HL-60/S4 (cell line): ENCODE results near the gene RUFY2.

ENCODE experiments used
- in situ Hi-C: fragments of 300-500 bp; cut with MboI; formaldehyde crosslinking; loops from 2 replicates; pipeline ENCODE4 v1.14.3; 2022; ENCODE audit warnings: low sequenced_read_pairs

RUFY2 gene

DNA sequence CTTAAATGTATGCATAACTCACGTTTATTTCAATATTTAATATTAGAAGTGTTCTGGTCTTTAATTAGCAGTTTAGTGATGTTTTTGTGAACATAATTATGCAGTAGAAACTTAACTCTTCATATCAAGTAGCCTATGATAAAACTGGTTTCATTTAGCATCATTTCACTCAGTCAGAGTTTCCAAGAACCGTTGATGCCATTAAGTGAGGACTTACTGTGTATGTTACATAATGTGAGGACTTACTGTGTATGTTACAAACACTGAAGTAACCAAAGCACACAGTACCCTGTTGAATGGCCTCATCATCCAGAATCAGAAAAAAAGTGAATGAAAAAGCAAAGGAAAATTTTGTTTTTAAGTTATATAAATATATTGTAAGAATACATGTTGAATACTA is 41.5 kb downstream of the RUFY2 start:
- in situ Hi-C loops: no loop called here

DNA sequence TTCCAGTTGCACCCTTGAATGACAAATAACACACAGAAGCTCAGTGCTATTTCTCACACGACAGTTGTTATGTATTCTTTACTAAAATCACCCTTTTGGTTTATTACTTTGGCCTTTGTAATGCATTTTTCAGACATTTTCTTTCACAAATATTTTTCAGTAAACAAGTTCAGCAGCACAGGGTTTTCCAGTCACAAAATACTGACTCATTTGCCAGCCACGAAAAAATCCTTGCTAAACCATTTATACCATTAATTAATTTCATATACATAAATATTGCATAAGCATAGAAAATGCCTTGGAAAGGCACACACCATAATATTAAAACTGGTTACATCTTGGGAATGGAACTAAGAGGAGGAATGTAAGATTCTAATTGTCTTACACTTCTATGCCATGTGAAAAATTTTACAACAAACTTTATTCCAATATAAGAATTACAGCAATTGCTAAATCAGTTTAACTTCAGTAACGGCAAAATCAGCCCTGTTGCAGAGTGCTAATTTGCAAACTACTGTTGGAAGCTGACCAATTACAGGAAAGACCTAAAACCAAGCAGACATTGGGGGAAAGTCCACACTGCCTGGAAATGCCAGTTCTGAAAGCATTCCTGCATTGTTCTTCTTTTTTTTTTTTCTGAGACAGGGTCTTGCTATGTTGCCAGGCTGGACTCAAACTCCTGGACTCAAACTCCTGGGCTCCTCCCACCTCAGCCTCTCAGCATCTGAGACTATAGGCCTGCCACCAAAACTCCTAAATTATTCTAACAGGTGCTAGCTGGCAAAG is 42.8 kb downstream of the RUFY2 start:
- in situ Hi-C loops: no loop called here

DNA sequence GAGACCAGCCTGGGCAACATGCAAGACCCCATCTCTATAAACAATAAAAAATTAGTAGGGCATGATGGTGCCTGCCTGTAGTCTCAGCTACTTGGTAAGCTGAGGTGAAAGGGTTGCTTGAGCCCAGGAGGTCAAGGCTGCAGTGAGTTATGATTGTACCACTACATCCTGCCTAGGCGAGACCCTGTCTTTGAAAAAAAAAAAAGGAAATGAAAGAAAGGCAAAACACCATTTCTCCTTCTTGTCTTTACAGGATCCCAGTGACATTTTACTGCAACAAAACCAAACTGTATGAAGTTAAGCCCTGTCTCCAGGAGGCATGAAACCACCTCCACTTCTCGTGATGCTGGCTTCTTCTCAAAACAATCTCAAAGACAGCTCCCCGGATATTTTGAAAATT is 44.5 kb downstream of the RUFY2 start:
- in situ Hi-C loops: no loop called here

DNA sequence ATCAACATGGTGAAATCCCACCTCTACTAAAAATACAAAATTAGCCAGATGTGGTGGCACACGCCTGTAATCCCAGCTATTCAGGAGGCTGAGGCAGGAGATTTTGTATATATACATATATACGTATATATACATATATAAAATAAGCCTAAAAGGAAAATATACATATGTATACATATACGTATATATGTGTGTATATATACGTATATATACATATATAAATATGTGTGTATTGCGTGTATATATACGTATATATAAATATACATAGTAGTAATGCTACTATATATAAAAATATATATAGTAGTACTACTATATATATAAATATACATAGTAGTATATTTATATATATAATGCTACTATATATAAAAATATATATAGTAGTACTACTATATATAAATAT is 47.9 kb downstream of the RUFY2 start:
- in situ Hi-C loops: no loop called here

DNA sequence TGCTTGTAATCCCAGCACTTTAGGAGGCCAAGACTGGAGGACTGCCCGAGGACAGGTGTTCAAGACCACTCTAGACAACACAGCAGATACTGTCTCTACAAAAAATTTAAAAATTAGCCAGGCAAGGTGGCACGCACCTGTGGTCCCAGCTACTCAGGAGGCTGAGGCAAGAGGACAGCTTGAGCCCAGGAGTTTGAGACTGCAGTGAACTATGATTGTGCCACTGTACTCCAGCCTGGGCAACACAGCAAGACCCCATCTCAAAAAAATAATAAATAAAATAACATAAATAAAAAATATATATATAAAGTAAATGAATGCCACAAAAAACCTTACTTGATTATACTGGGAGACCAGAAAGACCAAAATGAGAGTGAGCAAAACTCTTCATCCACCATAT is 53.5 kb downstream of the RUFY2 start:
- in situ Hi-C loops: no loop called here

DNA sequence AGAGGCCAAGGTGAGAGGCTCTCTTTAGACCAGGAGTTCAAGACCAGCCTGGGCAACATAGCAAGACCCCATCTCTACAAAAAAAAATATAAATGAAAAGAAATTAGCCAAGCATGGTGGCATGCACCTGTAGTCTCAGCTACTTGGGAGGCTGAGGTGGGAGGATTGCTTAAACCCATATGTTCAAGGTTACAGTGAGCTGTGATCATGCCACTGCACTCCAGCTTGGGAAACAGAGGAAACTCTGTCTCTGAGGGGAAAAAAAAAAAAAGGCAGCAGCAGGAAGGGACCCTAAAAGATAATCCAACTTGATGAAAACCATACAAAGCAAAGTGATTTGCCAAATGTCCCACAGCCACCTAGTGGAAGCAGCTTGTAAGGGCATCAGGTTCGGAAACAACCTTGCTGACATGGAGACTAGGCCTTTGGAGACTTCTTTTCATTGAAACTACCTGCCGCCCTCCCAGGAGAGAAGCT is 58.8 kb downstream of the RUFY2 start:
- in situ Hi-C loops: no loop called here

DNA sequence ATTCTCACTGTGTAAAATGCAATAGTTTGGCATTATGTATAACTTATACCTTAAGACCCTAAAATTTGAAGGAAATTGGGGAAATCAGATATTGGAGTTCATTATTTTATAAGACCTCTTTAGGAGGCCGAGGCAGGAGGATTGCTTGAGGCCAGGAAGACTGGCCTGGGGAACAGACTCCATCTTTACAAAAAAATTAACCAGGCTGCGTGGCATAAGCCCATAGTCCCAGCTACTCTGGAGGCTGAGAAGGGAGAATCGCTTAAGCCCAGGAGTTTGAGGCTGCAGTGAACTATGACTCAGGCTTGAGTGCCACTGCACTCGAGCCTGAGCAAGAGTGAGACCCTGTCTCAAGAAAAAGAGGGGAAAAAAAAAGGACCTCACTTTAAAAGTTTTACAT is 60.3 kb downstream of the RUFY2 start:
- in situ Hi-C loops: no loop called here

DNA sequence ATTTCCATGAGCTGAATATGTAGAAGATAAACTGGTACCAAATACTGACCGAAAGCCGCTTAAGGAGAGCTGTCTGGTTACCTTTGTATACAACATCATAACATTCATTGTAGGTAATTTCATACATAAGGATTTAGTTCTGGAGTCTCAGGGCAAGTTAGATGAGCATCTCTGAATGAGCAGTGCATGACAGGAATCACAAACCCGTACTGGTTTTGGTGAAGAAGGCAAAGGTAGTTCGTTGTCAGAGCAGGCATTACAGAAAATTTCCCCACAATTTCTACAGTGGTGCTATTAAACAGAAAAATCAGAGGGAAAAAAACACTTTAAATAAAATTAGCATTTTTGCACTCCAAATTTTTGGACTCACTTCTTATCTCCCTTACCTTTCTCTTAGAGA is 61.5 kb downstream of the RUFY2 start:
- in situ Hi-C loops: no loop called here

DNA sequence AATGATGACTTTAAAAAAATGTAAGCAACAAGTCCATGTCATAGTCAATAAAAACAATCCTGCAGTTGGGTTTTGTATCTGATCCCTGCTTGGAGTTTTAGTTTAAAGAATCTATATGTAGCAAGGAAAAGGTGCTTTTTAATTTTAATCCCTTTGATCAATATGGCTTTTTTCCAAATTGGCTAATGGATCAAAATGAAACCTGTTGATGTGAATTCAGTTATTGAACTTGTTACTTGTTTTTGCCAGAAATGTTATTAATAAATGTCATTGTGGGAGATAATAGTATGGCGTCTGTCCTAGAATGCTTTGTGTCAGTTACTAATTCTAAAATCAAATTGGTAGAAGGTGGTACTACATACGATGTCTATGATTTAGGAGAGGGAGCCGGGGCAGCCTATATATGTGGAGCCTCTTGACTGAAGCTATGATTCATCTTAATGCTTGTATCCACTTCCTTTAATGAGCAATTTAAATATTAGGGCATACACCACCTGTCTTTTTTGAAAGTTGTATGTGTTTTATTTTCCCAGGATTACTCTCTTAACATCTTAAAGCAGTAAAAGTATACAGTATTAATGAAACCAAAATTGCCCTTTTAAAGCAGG is 64.1 kb downstream of the RUFY2 start:
- in situ Hi-C loops: no loop called here

DNA sequence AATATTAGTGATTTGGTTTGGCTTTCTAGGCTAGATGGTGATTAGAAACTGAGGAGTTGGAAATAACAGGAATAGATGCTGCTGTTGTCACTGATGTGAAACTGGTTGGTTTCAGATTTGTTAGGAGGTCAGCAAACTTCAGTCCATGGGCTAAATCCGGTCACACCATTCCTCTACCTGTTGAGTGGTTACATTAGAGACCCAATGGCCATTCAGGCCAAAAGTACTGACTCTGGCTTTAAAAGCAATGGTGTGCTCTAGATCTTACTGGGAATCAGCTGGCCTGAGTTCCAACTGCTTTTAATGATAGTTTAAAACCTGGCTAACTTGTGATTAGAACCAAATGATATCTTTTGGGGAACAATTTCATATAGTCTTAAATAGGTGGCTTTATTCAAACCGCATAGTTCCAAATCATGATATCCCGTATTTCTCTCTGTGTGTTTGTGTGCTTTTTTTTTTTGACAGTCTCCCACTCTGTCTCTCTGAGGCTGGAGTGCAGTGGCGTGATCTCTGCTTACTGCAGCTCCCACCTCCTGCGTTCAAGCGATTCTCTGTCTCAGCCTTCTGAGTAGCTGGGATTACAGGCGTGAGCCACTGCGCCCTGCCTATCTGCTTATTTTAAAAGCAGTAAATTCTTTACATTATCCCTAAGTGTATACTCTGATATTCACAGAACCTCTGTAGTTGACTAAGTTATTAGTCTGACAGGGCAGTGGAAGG is 66.6 kb downstream of the RUFY2 start:
- in situ Hi-C loops: no loop called here

DNA sequence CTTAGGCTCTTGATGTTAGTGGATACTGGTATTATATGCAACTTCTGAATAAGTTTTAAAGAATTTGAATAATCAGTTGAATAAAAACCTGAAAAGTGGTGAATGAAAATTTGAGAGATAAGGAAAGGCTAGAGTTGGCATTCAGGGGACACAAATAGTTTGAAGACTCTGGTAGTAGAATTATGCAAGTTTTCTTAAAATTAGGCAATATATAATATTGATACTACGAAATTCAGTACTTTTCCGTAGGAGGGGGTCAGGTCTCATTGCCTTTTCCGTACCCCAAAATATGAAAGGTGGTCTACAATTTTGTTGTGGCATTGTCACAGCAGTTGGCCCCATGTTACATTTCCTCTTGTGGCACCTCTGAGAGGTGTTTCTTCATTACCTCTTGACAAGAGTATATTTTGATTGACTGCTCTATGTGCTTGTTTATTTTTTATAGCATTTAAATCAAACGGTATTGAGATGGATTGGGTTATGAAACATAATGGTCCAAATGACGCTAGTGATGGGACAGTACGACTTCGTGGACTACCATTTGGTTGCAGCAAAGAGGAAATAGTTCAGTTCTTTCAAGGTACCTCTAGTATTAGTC is 70.2 kb downstream of the RUFY2 start:
- in situ Hi-C loops: no loop called here

DNA sequence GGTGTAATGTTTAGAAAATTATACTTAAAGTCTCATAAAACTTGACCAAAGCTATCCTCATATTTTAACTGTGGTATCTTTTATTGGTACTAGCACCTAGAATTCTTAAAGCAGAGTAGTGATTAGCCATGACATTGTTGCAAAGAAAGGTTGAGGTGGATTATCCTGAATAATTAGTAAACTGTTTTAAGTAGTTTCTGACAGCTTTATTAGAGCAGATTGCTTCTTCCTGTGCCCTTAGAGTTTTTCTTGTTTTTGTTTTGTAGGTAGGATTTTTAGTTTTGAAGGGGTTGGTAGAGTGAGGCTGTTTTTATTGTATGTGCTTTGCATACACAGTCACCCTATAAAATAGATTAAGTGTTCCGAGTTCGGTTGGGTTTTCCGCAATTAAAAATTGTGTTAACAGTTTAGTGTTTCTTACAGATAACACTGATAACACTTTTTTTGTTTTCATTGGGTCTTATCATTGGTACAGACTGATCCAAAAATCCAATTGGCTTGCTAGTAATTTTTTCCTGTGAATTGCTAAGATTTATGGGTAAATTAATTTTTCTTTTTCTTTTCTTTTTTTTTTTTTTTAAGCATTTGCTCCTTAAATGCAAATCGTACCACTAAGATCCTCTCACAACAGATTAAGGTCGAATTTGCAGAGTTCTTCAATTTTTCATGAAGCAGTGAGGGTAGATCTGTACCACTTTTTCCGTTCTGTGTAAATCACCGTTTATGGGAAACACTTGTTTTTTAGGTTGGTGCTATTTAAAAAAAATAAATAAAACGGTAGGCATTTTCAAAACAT is 72.2 kb downstream of the RUFY2 start:
- in situ Hi-C loops: no loop called here

DNA sequence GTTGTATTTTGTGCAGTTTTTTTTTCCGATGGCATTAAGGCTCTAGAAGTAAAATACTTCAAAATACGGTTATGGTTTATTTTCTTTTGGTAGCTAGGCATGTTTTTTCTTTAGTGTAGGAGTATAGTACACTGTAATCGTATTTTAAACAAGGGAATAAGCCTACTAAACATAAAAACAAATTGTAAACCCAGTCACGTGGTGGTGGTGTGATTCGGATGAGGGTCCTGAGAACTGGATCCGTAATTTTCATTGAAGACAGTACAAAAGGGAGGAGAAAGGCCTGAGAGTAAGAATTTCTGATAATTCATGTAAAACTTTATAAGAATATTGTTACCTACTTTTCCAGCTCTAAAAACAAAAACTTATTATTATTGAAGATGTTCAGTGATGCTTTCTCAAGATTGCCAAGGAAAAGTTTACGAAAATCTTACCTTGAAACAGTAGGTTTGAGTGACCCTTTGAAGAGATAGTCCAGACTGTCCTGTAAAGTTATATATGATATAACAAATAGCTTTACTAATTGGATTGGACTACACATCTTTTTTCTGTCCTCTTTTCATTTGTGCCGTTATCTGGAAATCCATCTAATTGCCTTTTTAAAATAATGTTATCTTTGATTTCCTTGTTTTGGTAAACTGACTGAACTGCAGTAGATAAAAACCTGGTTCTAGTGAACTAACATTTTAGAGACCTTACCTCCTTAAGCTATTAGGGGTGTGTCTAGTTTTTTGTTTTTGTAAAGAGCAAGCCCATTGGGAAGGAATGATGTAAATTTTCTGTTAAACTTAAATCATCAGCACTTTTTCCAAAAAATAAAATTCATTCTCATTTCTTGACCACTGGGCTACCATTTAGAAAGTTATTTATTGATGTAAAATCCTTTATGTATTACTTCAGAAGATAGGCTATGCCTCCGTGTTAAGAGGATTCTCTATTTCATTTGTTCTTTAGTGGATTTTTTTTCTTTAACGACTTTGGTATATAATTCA is 73.3 kb downstream of the RUFY2 start:
- in situ Hi-C loops: no loop called here

DNA sequence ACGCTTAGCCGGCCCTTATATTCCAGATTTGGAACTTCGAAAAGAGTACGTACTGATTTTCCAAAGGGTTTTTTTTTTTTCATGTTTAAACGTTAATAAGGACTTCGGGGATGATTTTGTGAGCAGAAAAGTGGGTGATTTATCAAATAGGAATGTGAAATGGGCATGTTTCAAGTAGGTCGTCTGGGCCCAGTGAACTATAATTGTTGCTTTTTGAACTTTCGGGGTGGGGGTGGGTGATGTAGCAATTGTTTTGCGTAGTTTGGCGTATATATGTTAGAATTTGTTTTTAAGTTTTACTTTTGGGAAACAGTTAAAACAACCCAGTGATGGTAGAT is 74.0 kb downstream of the RUFY2 start:
- in situ Hi-C loops: no loop called here

DNA sequence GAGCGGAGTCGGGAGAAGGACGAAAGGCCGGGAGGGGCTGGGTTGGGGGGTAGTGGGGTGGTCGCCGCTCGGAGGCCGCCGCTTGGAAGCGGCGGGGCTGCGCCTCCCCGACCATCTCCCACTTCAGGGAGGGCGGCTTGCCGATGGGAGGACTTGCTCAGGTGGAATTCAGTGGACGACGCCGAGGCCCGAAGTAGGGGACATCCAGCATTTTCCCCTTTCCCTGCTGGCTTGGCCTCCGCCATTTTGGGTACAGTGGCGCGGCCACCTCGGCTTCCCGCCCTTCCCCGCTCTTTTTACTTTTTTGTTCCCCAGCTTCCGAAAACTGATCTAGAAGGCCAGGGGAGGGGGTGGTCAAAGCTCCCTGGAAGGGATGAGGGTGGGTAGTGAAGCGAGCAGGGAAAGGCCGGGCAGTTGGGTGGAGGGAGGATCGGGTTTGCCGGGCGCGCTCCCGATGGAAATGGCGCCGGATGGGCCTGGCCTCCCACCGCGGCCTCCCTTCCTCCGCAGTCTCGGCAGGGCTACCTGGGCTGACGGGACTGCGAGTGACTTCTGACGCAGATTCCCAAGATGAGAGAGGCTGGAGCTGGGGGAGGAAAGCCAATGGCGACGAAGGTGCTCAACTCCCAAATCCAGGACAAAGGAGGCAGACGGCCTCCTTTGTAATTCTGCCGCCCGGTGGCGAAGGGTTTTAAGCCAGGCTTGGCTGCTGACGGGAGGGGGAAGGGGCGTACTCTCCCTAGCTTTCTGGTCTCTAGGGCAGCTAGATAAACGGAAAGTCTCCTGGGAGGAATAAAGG is 74.6 kb downstream of the RUFY2 start, which contains the start of gene PBLD:
Gene PBLD (minus strand): TSS at position 670 of the 799 bp plus-strand sequence. CDS start 26,084 bp downstream, outside the sequence.
- in situ Hi-C loops: no loop called here

DNA sequence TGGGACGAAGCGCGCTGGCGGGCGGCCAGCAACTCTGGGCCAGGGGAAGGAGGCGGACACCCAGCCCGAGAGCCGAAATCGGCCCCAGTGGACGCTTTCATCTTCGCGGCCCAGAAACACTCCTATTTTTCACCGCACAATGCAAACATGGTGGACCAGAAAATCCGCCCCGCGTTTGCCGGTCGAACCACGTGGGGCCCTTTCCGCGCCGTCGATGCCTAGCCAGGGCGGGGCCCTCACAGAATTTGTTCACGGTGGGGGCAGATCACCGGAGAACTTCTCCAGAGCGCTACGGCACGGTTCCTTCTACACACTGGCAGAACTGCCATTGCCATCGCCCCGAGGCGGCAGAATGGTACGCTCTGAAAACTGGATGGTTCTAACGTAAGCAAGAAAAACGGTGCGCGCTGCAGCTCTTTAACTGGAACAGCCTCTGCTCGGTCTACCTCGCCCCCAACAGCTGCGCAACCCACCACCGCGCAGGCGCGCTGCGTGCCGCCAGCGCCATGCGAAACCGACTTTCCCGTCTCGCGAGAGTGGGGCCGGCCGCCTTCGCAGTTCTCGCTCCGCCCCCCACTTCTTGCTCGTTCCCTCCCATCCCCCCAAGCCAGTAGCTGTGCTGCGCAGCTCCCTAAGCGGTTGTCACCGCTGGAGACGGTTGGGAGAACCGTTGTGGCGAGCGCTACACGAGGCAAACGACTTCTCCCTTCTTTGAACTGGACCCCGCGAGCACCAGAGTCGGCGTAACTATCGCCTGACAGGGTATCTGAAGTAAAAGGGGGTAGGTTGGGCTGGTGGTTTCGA is 75.4 kb downstream of the RUFY2 start, which contains the start of gene HNRNPH3:
Gene HNRNPH3 (plus strand): TSS at position 610 of the 804 bp plus-strand sequence. CDS start 5,158 bp downstream, outside the sequence.
- in situ Hi-C loops: no loop called here

DNA sequence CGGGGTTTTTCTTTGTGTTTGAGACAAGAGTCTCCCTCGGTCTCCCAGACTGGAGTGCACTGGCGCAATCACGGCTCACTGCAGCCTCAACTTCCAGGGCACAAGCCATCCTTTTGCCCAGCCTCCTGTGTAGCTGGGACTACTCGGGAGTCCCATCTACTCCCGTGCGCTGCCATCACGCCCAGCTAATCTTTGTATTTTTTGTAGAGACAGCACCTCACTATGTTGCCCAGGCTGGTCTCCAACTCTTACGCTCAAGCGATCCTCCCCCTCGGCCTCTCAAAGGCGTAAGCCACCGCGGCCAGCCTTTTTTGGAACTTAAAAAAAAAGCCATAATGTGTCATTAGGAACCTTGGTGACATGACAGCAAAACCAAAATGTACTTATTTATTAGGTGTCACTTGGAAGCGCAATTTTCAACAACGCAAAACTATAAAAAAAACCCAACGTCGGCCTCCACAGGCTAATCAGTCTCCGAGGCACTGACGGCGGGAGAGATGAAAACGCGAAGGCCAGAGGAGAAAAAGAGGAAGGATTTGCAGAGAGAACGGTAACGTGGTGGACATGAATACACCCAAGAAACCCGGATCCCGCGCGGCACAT is 76.1 kb downstream of the RUFY2 start:
- in situ Hi-C loops: no loop called here
